Memory B cell (primary cell): ENCODE data around the gene PKP1.

Source experiments
- ATAC-seq: fragments of 150-1000 bp; cut with Tn5 transposase; 2 replicates; pipeline ENCODE4 v1.10.0; 2021; ENCODE audit warnings: low read depth, mild to moderate bottlenecking, moderate library complexity
- DNase-seq, 2 donors: peaks; one replicate each; pipeline ENCODE4 v3.0.0; 2022; ENCODE audit warnings: low spot score in 2 of 2
- H3K27ac Mint-ChIP-seq: one replicate; pipeline ENCODE4 v1.8.0; 2022; ENCODE audit warnings: mild to moderate bottlenecking, moderate library complexity, mixed read lengths
- H3K27me3 Mint-ChIP-seq: one replicate; pipeline ENCODE4 v1.8.0; 2022; ENCODE audit warnings: mixed read lengths
- H3K36me3 Mint-ChIP-seq: one replicate; pipeline ENCODE4 v1.8.0; 2022; ENCODE audit warnings: mild to moderate bottlenecking, mixed read lengths
- H3K4me1 Mint-ChIP-seq: one replicate; pipeline ENCODE4 v1.8.0; 2022; ENCODE audit warnings: mixed read lengths
- H3K4me3 Mint-ChIP-seq: one replicate; pipeline ENCODE4 v1.8.0; 2022; ENCODE audit warnings: mild to moderate bottlenecking, moderate library complexity, mixed read lengths
- H3K9me3 Mint-ChIP-seq: one replicate; pipeline ENCODE4 v1.8.0; 2022; ENCODE audit warnings: mixed read lengths

Gene PKP1

DNA sequence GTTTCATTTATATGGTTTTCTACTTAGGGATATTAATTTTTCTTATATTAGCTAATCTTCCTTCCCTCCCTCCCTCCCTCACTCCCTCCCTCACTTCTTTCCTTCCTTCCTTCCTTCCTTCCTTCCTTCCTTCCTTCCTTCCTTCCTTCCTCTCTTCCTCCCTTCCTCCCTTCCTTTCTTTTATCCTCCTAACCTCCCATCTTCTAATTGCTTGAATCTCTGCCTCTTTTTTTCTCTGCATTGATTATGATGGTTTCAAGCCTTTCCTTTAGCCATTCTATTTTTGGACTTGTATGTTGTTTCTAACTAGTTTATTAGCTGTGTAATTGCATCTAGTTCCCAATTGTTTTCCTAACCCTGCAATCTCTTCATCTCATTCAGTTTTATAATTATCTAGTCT lies 17.0 kb upstream of the PKP1 start:
- peaks cover 2% of the 10 kb centered on the region for H3K4me1 Mint-ChIP-seq
- peaks cover 29% of the 10 kb centered on the region for H3K27me3 Mint-ChIP-seq
- peaks cover 1% of the 10 kb centered on the region for H3K9me3 Mint-ChIP-seq
- H3K36me3 Mint-ChIP-seq, result no peaks in the 10 kb centered on the region
- H3K4me3 Mint-ChIP-seq, result no peak overlapping the region
- DNase-seq, result no peak
- H3K27ac Mint-ChIP-seq, result no peak overlapping the region
- ATAC-seq, result no peak

DNA sequence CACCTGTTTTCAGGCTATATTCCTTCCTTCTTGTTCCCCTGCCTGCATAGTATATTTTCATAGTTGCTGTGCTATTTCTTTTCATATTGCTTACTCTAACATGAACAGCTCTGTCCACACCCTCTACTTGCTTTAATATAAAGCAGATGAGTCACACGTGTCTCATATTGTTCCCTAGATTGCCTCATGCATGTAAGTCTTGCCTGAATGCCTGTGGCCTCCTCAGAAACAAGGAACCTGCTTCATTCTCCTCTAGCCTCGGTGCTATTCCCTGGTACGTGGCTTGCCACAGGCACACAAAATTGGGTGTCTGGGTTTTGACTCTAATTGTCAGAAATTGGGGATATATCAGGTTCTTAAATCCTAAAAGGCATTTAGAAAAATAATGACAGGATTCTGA lies 16.5 kb upstream of the PKP1 start:
- Mint-ChIP-seq H3K27ac (no peak overlapping the region), H3K36me3 (no peaks in the 10 kb centered on the region), H3K27me3 (peaks cover 25% of the 10 kb centered on the region), H3K4me1 (peaks cover 2% of the 10 kb centered on the region), H3K9me3 (peaks cover 1% of the 10 kb centered on the region), H3K4me3 (no peak overlapping the region)
- DNase-seq (no peak), ATAC-seq (no peak)

DNA sequence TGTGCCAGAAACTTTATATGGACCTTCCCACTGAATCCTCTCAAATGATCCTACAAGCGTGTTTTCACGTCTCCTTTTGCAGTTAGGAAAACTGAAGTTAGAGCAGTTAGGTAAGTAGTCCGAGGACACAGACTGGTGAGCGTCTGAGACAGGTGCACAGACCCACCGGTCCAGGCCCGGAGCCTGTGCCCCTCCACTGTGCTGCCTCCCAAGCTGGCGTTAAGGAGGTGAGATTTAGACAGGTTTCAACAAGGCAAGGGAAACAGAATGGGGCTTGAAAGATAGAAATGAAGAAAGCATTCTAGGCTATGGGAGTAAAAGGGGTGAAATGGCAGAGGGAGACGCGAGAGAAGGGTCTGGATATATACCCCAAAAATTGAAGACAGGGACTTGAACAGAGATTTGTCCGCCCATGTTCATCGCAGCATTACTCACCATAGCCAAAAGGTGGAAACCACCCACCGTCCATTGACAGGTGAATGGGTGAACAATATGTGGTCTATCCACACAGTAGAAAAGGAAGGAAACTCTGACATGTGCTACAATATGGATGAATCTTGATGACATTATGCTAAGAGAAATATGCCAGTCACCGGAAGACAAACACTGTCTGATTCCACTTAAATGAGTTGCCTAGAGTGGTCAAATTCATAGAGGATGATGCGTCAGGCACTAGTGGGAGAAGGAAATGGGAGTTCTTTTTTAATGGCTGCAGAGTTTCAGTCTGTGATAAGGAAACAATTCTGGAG lies 15.7 kb upstream of the PKP1 start:
- H3K4me3 Mint-ChIP-seq, result no peak overlapping the region
- DNase-seq, result no peak
- no peak for ATAC-seq
- no peak overlapping the region for H3K27ac Mint-ChIP-seq
- H3K36me3 Mint-ChIP-seq, result no peaks in the 10 kb centered on the region
- H3K27me3 Mint-ChIP-seq, result peaks cover 25% of the 10 kb centered on the region
- peaks cover 1% of the 10 kb centered on the region for H3K9me3 Mint-ChIP-seq
- H3K4me1 Mint-ChIP-seq, result peaks cover 2% of the 10 kb centered on the region

- peaks cover 1% of the 10 kb centered on the region for H3K9me3 Mint-ChIP-seq
- peaks cover 2% of the 10 kb centered on the region for H3K4me1 Mint-ChIP-seq
- DNase-seq (no peak), ATAC-seq (no peak)
- H3K36me3 Mint-ChIP-seq, result no peaks in the 10 kb centered on the region
- H3K27me3 Mint-ChIP-seq, result peaks cover 25% of the 10 kb centered on the region
- H3K27ac Mint-ChIP-seq, result no peak overlapping the region
- no peak overlapping the region for H3K4me3 Mint-ChIP-seq
Measured at GRCh38 chr1:201268604-201269151, 14.6 kb upstream of the PKP1 start.

DNA sequence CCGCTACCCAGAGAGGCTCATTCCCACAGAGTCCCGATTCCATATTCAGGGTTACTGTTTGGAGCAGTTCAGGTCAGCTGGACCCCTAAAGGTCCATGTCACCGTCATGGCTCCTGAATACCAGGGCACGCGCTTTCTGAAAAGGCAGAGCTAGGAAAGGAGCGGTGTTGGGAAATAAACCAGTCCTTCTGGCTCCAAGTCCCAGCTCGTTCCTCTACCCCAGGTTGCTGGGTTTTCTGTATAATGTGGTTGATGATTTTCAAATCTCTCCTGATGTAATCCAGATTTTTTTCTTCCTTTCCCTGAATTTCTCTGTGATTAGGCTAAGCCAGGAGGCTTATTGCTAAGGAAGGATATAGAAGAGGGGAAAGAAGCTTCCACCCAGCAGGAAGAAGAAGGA lies 14.0 kb upstream of the PKP1 start:
- Mint-ChIP-seq H3K27me3 (peaks cover 25% of the 10 kb centered on the region), H3K4me3 (no peak overlapping the region), H3K9me3 (peaks cover 1% of the 10 kb centered on the region), H3K36me3 (no peaks in the 10 kb centered on the region), H3K4me1 (peaks cover 2% of the 10 kb centered on the region), H3K27ac (no peak overlapping the region)
- ATAC-seq (no peak), DNase-seq (no peak)

- H3K9me3 Mint-ChIP-seq, result peaks cover 1% of the 10 kb centered on the region
- H3K4me1 Mint-ChIP-seq, result peaks cover 2% of the 10 kb centered on the region
- no peak overlapping the region for H3K27ac Mint-ChIP-seq
- no peak overlapping the region for H3K4me3 Mint-ChIP-seq
- DNase-seq (no peak), ATAC-seq (no peak)
- peaks cover 23% of the 10 kb centered on the region for H3K27me3 Mint-ChIP-seq
- H3K36me3 Mint-ChIP-seq, result no peaks in the 10 kb centered on the region
Measured at GRCh38 chr1:201269900-201270410, 13.4 kb upstream of the PKP1 start.

- Mint-ChIP-seq H3K9me3 (peaks cover 1% of the 10 kb centered on the region), H3K4me1 (peaks cover 2% of the 10 kb centered on the region), H3K36me3 (no peaks in the 10 kb centered on the region), H3K27ac (no peak overlapping the region), H3K27me3 (peaks cover 23% of the 10 kb centered on the region), H3K4me3 (no peak overlapping the region)
- no peak for ATAC-seq
- DNase-seq, result no peak
Measured at GRCh38 chr1:201270616-201271390, 12.5 kb upstream of the PKP1 start.

- Mint-ChIP-seq H3K9me3 (no peaks in the 10 kb centered on the region), H3K4me3 (no peak overlapping the region), H3K4me1 (no peaks in the 10 kb centered on the region), H3K27me3 (peaks cover 21% of the 10 kb centered on the region), H3K27ac (no peak overlapping the region), H3K36me3 (no peaks in the 10 kb centered on the region)
- ATAC-seq (no peak), DNase-seq (no peak)
Measured at GRCh38 chr1:201272799-201273198, 10.5 kb upstream of the PKP1 start.

- Mint-ChIP-seq H3K27me3 (peaks cover 13% of the 10 kb centered on the region), H3K9me3 (no peaks in the 10 kb centered on the region), H3K4me3 (no peak overlapping the region), H3K27ac (no peak overlapping the region), H3K36me3 (no peaks in the 10 kb centered on the region), H3K4me1 (no peaks in the 10 kb centered on the region)
- DNase-seq (no peak), ATAC-seq (no peak)
Measured at GRCh38 chr1:201274616-201275252, 8.6 kb upstream of the PKP1 start.

- Mint-ChIP-seq H3K36me3 (no peaks in the 10 kb centered on the region), H3K4me3 (no peak overlapping the region), H3K27me3 (peaks cover 9% of the 10 kb centered on the region), H3K4me1 (no peaks in the 10 kb centered on the region), H3K9me3 (no peaks in the 10 kb centered on the region), H3K27ac (no peak overlapping the region)
- no peak for ATAC-seq
- no peak for DNase-seq
Measured at GRCh38 chr1:201275253-201275666, 8.0 kb upstream of the PKP1 start.

- DNase-seq (no peak), ATAC-seq (no peak)
- Mint-ChIP-seq H3K4me3 (no peak overlapping the region), H3K36me3 (no peaks in the 10 kb centered on the region), H3K4me1 (no peaks in the 10 kb centered on the region), H3K27me3 (peaks cover 6% of the 10 kb centered on the region), H3K27ac (no peak overlapping the region), H3K9me3 (no peaks in the 10 kb centered on the region)
Measured at GRCh38 chr1:201276891-201277290, 6.4 kb upstream of the PKP1 start.

- ATAC-seq (no peak), DNase-seq (no peak)
- Mint-ChIP-seq H3K4me1 (no peaks in the 10 kb centered on the region), H3K4me3 (no peak overlapping the region), H3K36me3 (no peaks in the 10 kb centered on the region), H3K9me3 (no peaks in the 10 kb centered on the region), H3K27me3 (peaks cover 9% of the 10 kb centered on the region), H3K27ac (no peak overlapping the region)
Measured at GRCh38 chr1:201277441-201277840, 5.9 kb upstream of the PKP1 start.

DNA sequence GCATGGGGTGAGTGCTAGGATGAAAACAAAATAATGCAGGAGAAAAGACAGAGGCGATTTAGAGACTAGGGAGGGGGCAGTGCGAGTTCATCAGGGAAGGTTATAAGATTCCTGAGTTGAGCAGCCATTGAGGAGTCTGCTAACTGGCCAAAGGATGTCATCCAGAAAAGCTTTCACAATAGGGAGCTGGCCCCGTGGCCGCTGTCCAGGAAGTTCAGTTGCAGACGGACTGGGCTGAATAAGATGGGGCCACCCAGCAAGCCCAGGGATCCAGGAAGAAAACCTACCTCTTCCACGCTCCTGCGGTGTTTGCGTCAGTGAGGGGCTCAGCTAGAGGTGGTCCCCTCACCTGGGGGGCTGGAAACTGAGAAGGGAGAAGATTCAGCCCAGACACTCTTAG lies 4.0 kb upstream of the PKP1 start:
- no peaks in the 10 kb centered on the region for H3K36me3 Mint-ChIP-seq
- H3K4me1 Mint-ChIP-seq, result peaks cover 2% of the 10 kb centered on the region
- peaks cover 14% of the 10 kb centered on the region for H3K27me3 Mint-ChIP-seq
- H3K9me3 Mint-ChIP-seq, result no peaks in the 10 kb centered on the region
- H3K4me3 Mint-ChIP-seq, result no peak overlapping the region
- H3K27ac Mint-ChIP-seq, result no peak overlapping the region
- no peak for ATAC-seq
- no peak for DNase-seq

GRCh38 chr1:201280884-201281283 lies 2.4 kb upstream of the PKP1 start:
- no peak overlapping the region for H3K27ac Mint-ChIP-seq
- peaks cover 19% of the 10 kb centered on the region for H3K27me3 Mint-ChIP-seq
- no peaks in the 10 kb centered on the region for H3K9me3 Mint-ChIP-seq
- no peak overlapping the region for H3K4me3 Mint-ChIP-seq
- DNase-seq (no peak), ATAC-seq (no peak)
- H3K36me3 Mint-ChIP-seq, result no peaks in the 10 kb centered on the region
- peaks cover 2% of the 10 kb centered on the region for H3K4me1 Mint-ChIP-seq
